Fibroblast of lung (primary cell): ENCODE data around the gene CHST8. TPM values are rescaled to one million over a fixed set of nuclear protein-coding genes. Genes with fewer than 3 reads are reported as not detected.

Experiments
- DNase-seq, 2 donors: peaks; one replicate each; pipeline versions ENCODE4 v3.0.0 to v3.0.0-alpha.2; 2010; ENCODE audit warnings: low read depth in 2 of 2
- H2AFZ ChIP-seq: 2 replicates; pipeline ENCODE4 v1.5.1; 2012; ENCODE audit warnings: low read length, control low read depth, inconsistent platforms
- H3K27ac ChIP-seq: 2 replicates; pipeline ENCODE4 v1.5.1; 2011; ENCODE audit warnings: low read length, control low read depth; ENCODE audit not compliant: insufficient read depth
- H3K27me3 ChIP-seq: 2 replicates; pipeline ENCODE4 v1.5.1; 2011; ENCODE audit warnings: mild to moderate bottlenecking, low read length; ENCODE audit not compliant: control insufficient read depth, insufficient read depth
- H3K36me3 ChIP-seq: 2 replicates; pipeline ENCODE4 v1.5.1; 2011; ENCODE audit warnings: low read length; ENCODE audit not compliant: control insufficient read depth, insufficient read depth
- H3K4me1 ChIP-seq: 2 replicates; pipeline ENCODE4 v1.5.1; 2011; ENCODE audit warnings: low read length; ENCODE audit not compliant: control insufficient read depth, insufficient read depth; ENCODE audit errors: extremely low read depth
- H3K4me2 ChIP-seq: 2 replicates; pipeline ENCODE4 v1.5.1; 2011; ENCODE audit warnings: low read length, control low read depth; ENCODE audit not compliant: insufficient read depth; ENCODE audit errors: extremely low read depth
- H3K4me3 ChIP-seq, 4 experiments: fragments of 200-600 bp in 1 of 4; sonication (generic) in 1 of 4; replicated peaks in 1 of 4; 2 replicates each; pipeline ENCODE4 v1.5.1; 2011 to 2016; ENCODE audit warnings: low read length in 4 of 4, low read depth in 3 of 4, mild to moderate bottlenecking in 3 of 4, control low read depth in 2 of 4, inconsistent platforms in 1 of 4, mixed read lengths in 1 of 4; ENCODE audit not compliant: insufficient read depth in 1 of 4; ENCODE audit errors: control extremely low read depth in 1 of 4
- H3K79me2 ChIP-seq: 2 replicates; pipeline ENCODE4 v1.5.1; 2012; ENCODE audit warnings: mild to moderate bottlenecking, low read length, inconsistent platforms; ENCODE audit not compliant: control insufficient read depth, insufficient read depth
- H3K9ac ChIP-seq: 2 replicates; pipeline ENCODE4 v1.5.1; 2011; ENCODE audit warnings: mild to moderate bottlenecking, low read length, control low read depth; ENCODE audit not compliant: insufficient read depth
- H3K9me3 ChIP-seq: 2 replicates; pipeline ENCODE4 v1.5.1; 2012; ENCODE audit warnings: low read depth, low read length; ENCODE audit not compliant: control insufficient read depth, insufficient read depth
- H4K20me1 ChIP-seq: 2 replicates; pipeline ENCODE4 v1.5.1; 2011; ENCODE audit warnings: low read length; ENCODE audit not compliant: control insufficient read depth, insufficient read depth; ENCODE audit errors: extremely low read depth
- CTCF ChIP-seq, 2 donors: IDR thresholded peaks in 1 of 2; conservative IDR thresholded peaks in 1 of 2; 1 replicate in 1 of 2; 2 replicates in 1 of 2; pipeline ENCODE4 v1.5.1; 2011 to 2012; ENCODE audit warnings: low read length in 2 of 2, control low read depth in 1 of 2, inconsistent platforms in 1 of 2, low read depth in 1 of 2, mild to moderate bottlenecking in 1 of 2
- EZH2 ChIP-seq: IDR thresholded peaks from 2 replicates; pipeline ENCODE4 v1.5.1; 2012; ENCODE audit warnings: low read length, control low read depth, mild to moderate bottlenecking; ENCODE audit errors: missing control alignments
- polyA plus RNA-seq, 2 donors: library from polyadenylated mRNA; depleted of rRNA in 1 of 2; stranded (reverse) in 1 of 2; unstranded in 1 of 2; fragments of >200 nt; gene quantifications; 2 replicates each; pipeline ENCODE4 v1.2.1, GENCODE V29; 2011 to 2012; ENCODE audit warnings: missing spikeins in 1 of 2
- total RNA-seq: library from RNA; depleted of rRNA; stranded (reverse); fragments of >200 nt; gene quantifications from 2 replicates; pipeline ENCODE4 v1.2.1, GENCODE V29; 2014

The CHST8 gene
- total and polyA plus RNA-seq, 2 donors (not counting 1 experiment from before 2014, with no cell fraction given) = not detected

GRCh38 chr19:33606556-33606955 is 15.2 kb upstream of the CHST8 start:
- H3K9ac ChIP-seq = no peak overlapping the region
- H3K9me3 ChIP-seq = no peaks in the 10 kb centered on the region
- H3K27me3 ChIP-seq = no peaks in the 10 kb centered on the region
- no peaks in the 10 kb centered on the region for H3K79me2 ChIP-seq
- no peak overlapping the region for H3K27ac ChIP-seq
- no peak overlapping the region for H3K4me3 ChIP-seq
- no peaks in the 10 kb centered on the region for H4K20me1 ChIP-seq
- DNase-seq = no peak
- no peaks in the 10 kb centered on the region for H3K36me3 ChIP-seq
- no peak overlapping the region for H2AFZ ChIP-seq
- H3K4me2 ChIP-seq = no peak overlapping the region
- TF ChIP-seq EZH2 (no peak), CTCF (conservative IDR thresholded peaks at IDR 0.05 in 1 of 2, IDR thresholded peaks at IDR 0.05 in 1 of 2; ENCODE audit: low read depth in 1 of 2, low read length in 2 of 2) (no peak)
- H3K4me1 ChIP-seq = no peaks in the 10 kb centered on the region

GRCh38 chr19:33609353-33609752 is 12.4 kb upstream of the CHST8 start:
- no peaks in the 10 kb centered on the region for H4K20me1 ChIP-seq

GRCh38 chr19:33610588-33610987 is 11.2 kb upstream of the CHST8 start:
- H3K4me3 ChIP-seq = no peak overlapping the region
- H3K9me3 ChIP-seq = no peaks in the 10 kb centered on the region
- H3K4me1 ChIP-seq = no peaks in the 10 kb centered on the region
- H3K27ac ChIP-seq = no peak overlapping the region
- H3K27me3 ChIP-seq = no peaks in the 10 kb centered on the region
- H3K9ac ChIP-seq = no peak overlapping the region
- H2AFZ ChIP-seq = no peak overlapping the region
- no peak for DNase-seq
- H3K4me2 ChIP-seq = no peak overlapping the region
- no peaks in the 10 kb centered on the region for H3K36me3 ChIP-seq
- H4K20me1 ChIP-seq = no peaks in the 10 kb centered on the region
- no peak for TF ChIP-seq EZH2
- TF ChIP-seq CTCF (conservative IDR thresholded peaks at IDR 0.05 in 1 of 2, IDR thresholded peaks at IDR 0.05 in 1 of 2; ENCODE audit: low read depth in 1 of 2, low read length in 2 of 2) = no peak
- H3K79me2 ChIP-seq = no peaks in the 10 kb centered on the region

More at GRCh38 chr19:33609353-33609752, 12.4 kb upstream of the CHST8 start:
- Histone ChIP-seq H3K27ac (no peak overlapping the region), H3K9me3 (no peaks in the 10 kb centered on the region), H3K79me2 (no peaks in the 10 kb centered on the region), H3K36me3 (no peaks in the 10 kb centered on the region), H3K4me1 (no peaks in the 10 kb centered on the region), H3K9ac (no peak overlapping the region), H3K4me3 (no peak overlapping the region), H3K4me2 (no peak overlapping the region), H3K27me3 (no peaks in the 10 kb centered on the region), H2AFZ (no peak overlapping the region)
- no peak for DNase-seq
- TF ChIP-seq CTCF (conservative IDR thresholded peaks at IDR 0.05 in 1 of 2, IDR thresholded peaks at IDR 0.05 in 1 of 2; ENCODE audit: low read depth in 1 of 2, low read length in 2 of 2) (no peak), EZH2 (no peak)
